SJSA1 (cell line): ENCODE measurements around the gene TBC1D12. TPM values are rescaled to one million over a fixed set of nuclear protein-coding genes. Genes with fewer than 3 reads are reported as not detected.
"Not testable (repeated sequence)": the region's sequence is repeated elsewhere in the genome, so short reads cannot be mapped to it uniquely, and the experiment has no call there.

Experiments
- DNase-seq, 2 experiments: peaks; one replicate each; pipeline ENCODE4 v3.0.0-alpha.2; 2015 to 2020; ENCODE audit warnings: low spot score in 2 of 2, low read depth in 1 of 2
- H3K27ac ChIP-seq: fragments of 250-450 bp; sonication (Bioruptor Pico); 2 replicates; pipeline ENCODE4 v1.5.1; 2020; ENCODE audit warnings: mild to moderate bottlenecking, moderate library complexity
- H3K27me3 ChIP-seq: fragments of 250-450 bp; sonication (Bioruptor Pico); replicated peaks from 2 replicates; pipeline ENCODE4 v1.5.1; 2020; ENCODE audit warnings: mild to moderate bottlenecking, moderate library complexity
- H3K36me3 ChIP-seq: fragments of 250-450 bp; sonication (Bioruptor Pico); 2 replicates; pipeline ENCODE4 v1.5.1; 2020; ENCODE audit warnings: mild to moderate bottlenecking
- H3K4me1 ChIP-seq: fragments of 250-450 bp; sonication (Bioruptor Pico); replicated peaks from 2 replicates; pipeline ENCODE4 v1.6.1; 2021; ENCODE audit warnings: mild to moderate bottlenecking
- H3K4me3 ChIP-seq: fragments of 250-450 bp; sonication (Bioruptor Pico); 2 replicates; pipeline ENCODE4 v1.5.1; 2020; ENCODE audit warnings: mild to moderate bottlenecking
- H3K9me3 ChIP-seq: fragments of 250-450 bp; sonication (Bioruptor Pico); replicated peaks from 2 replicates; pipeline ENCODE4 v1.5.1; 2020; ENCODE audit warnings: mild to moderate bottlenecking
- total RNA-seq: library from RNA; depleted of rRNA; stranded (reverse); fragments of >200 nt; shearing (Covaris generic); gene quantifications from 2 replicates; pipeline ENCODE4 v1.2.3, GENCODE V29; 2014

The TBC1D12 gene
- total RNA-seq, 1 experiment from 2014 or later, result 22.3 TPM

GRCh38 chr10:94383530-94383929, 18.8 kb upstream of the TBC1D12 start:
- Histone ChIP-seq H3K4me3 (no peak overlapping the region), H3K27ac (no peak overlapping the region), H3K36me3 (no peaks in the 10 kb centered on the region), H3K4me1 (peaks cover 16% of the 10 kb centered on the region), H3K27me3 (no peaks in the 10 kb centered on the region), H3K9me3 (no peaks in the 10 kb centered on the region)
- no peak for DNase-seq

- H3K9me3 ChIP-seq, H3K27me3 ChIP-seq, H3K36me3 ChIP-seq, H3K4me3 ChIP-seq, H3K27ac ChIP-seq, H3K4me1 ChIP-seq, DNase-seq: not testable (repeated sequence)
These were observed 16.6 kb upstream of the TBC1D12 start for GRCh38 chr10:94385733-94386132.

GRCh38 chr10:94392117-94392516, 10.2 kb upstream of the TBC1D12 start:
- H3K9me3 ChIP-seq, H3K27me3 ChIP-seq, H3K4me3 ChIP-seq, H3K36me3 ChIP-seq, H3K27ac ChIP-seq, H3K4me1 ChIP-seq, DNase-seq: not testable (repeated sequence)

- DNase-seq, result peak; percentile 58 to 80
- peaks cover 18% of the 10 kb centered on the region for H3K4me1 ChIP-seq
- H3K9me3 ChIP-seq, result no peaks in the 10 kb centered on the region
- no peaks in the 10 kb centered on the region for H3K27me3 ChIP-seq
- H3K27ac ChIP-seq, result peak overlapping the region; percentile 74
- H3K4me3 ChIP-seq, result no peak overlapping the region
- H3K36me3 ChIP-seq, result peaks cover 4% of the 10 kb centered on the region
These were observed 4.6 kb upstream of the TBC1D12 start for GRCh38 chr10:94397549-94398370.

GRCh38 chr10:94398762-94399161, 3.6 kb upstream of the TBC1D12 start:
- no peak overlapping the region for H3K4me3 ChIP-seq
- no peaks in the 10 kb centered on the region for H3K27me3 ChIP-seq
- DNase-seq, result no peak
- peaks cover 7% of the 10 kb centered on the region for H3K36me3 ChIP-seq
- H3K27ac ChIP-seq, result no peak overlapping the region; the same call in 1 of the 2 replicates
- peaks cover 18% of the 10 kb centered on the region for H3K4me1 ChIP-seq
- H3K9me3 ChIP-seq, result no peaks in the 10 kb centered on the region

- no peaks in the 10 kb centered on the region for H3K9me3 ChIP-seq
- H3K36me3 ChIP-seq, result peaks cover 7% of the 10 kb centered on the region
- peaks cover 16% of the 10 kb centered on the region for H3K4me1 ChIP-seq
- DNase-seq, result peak in 1 of 2 experiments; percentile 49
- no peaks in the 10 kb centered on the region for H3K27me3 ChIP-seq
- peak overlapping the region; percentile 69 for H3K27ac ChIP-seq
- peak overlapping the region; percentile 89 for H3K4me3 ChIP-seq
These were observed 570 bp downstream of the TBC1D12 start for GRCh38 chr10:94402843-94403379.

- peak; percentile 61 to 72 for DNase-seq
- Histone ChIP-seq H3K27me3 (no peaks in the 10 kb centered on the region), H3K36me3 (peaks cover 7% of the 10 kb centered on the region), H3K4me1 (peaks cover 9% of the 10 kb centered on the region), H3K4me3 (peak overlapping the region; percentile 89), H3K9me3 (no peaks in the 10 kb centered on the region), H3K27ac (peak overlapping the region; percentile 69)
These were observed 1.3 kb downstream of the TBC1D12 start for GRCh38 chr10:94403380-94404213.

- no peak overlapping the region for H3K4me3 ChIP-seq
- peaks cover 7% of the 10 kb centered on the region for H3K36me3 ChIP-seq
- H3K4me1 ChIP-seq, result peaks cover 12% of the 10 kb centered on the region
- DNase-seq, result no peak
- H3K9me3 ChIP-seq, result no peaks in the 10 kb centered on the region
- H3K27ac ChIP-seq, result no peak overlapping the region
- H3K27me3 ChIP-seq, result no peaks in the 10 kb centered on the region
These were observed 3.1 kb downstream of the TBC1D12 start for GRCh38 chr10:94405406-94405805.

GRCh38 chr10:94407668-94408067, 5.3 kb downstream of the TBC1D12 start:
- Histone ChIP-seq H3K27me3 (no peaks in the 10 kb centered on the region), H3K4me3 (no peak overlapping the region), H3K9me3 (no peaks in the 10 kb centered on the region), H3K27ac (no peak overlapping the region), H3K36me3 (peaks cover 4% of the 10 kb centered on the region), H3K4me1 (peaks cover 14% of the 10 kb centered on the region)
- peak in 1 of 2 experiments; percentile 34 for DNase-seq

GRCh38 chr10:94409021-94409657, 6.8 kb downstream of the TBC1D12 start:
- H3K9me3 ChIP-seq, result no peaks in the 10 kb centered on the region
- no peaks in the 10 kb centered on the region for H3K27me3 ChIP-seq
- no peak overlapping the region for H3K27ac ChIP-seq
- peaks cover 13% of the 10 kb centered on the region for H3K4me1 ChIP-seq
- H3K36me3 ChIP-seq, result no peaks in the 10 kb centered on the region
- no peak for DNase-seq
- H3K4me3 ChIP-seq, result no peak overlapping the region

GRCh38 chr10:94411304-94411703, 9.0 kb downstream of the TBC1D12 start:
- H3K27me3 ChIP-seq, result no peaks in the 10 kb centered on the region
- no peaks in the 10 kb centered on the region for H3K36me3 ChIP-seq
- no peak for DNase-seq
- H3K4me3 ChIP-seq, result no peak overlapping the region
- H3K27ac ChIP-seq, result no peak overlapping the region
- H3K9me3 ChIP-seq, result no peaks in the 10 kb centered on the region
- peaks cover 10% of the 10 kb centered on the region for H3K4me1 ChIP-seq

GRCh38 chr10:94412449-94412848, 10.1 kb downstream of the TBC1D12 start:
- Histone ChIP-seq H3K36me3 (no peaks in the 10 kb centered on the region), H3K27me3 (no peaks in the 10 kb centered on the region), H3K9me3 (no peaks in the 10 kb centered on the region), H3K4me1 (peaks cover 14% of the 10 kb centered on the region), H3K27ac (no peak overlapping the region), H3K4me3 (no peak overlapping the region)
- no peak for DNase-seq

- H3K4me3 ChIP-seq, result no peak overlapping the region
- no peak for DNase-seq
- H3K27ac ChIP-seq, result no peak overlapping the region
- no peaks in the 10 kb centered on the region for H3K27me3 ChIP-seq
- no peaks in the 10 kb centered on the region for H3K9me3 ChIP-seq
- peaks cover 14% of the 10 kb centered on the region for H3K4me1 ChIP-seq
- no peaks in the 10 kb centered on the region for H3K36me3 ChIP-seq
These were observed 11.0 kb downstream of the TBC1D12 start for GRCh38 chr10:94413361-94413760.
